B cell (primary cell): ENCODE results near the gene LSP1.

Source experiments
- EZH2 ChIP-seq: IDR thresholded peaks from 2 replicates; pipeline ENCODE4 v1.6.1; 2012; ENCODE audit warnings: borderline replicate concordance, low read depth, mild to moderate bottlenecking, moderate library complexity, low read length; ENCODE audit not compliant: insufficient read depth, poor library complexity, severe bottlenecking
- TF ChIP-seq, protein P1 (sequence below): fragments of 200-600 bp; IDR thresholded peaks from one replicate; pipeline ENCODE4 v1.8.0; 2022; ENCODE audit warnings: antibody characterized with exemption, mild to moderate bottlenecking

DNA sequence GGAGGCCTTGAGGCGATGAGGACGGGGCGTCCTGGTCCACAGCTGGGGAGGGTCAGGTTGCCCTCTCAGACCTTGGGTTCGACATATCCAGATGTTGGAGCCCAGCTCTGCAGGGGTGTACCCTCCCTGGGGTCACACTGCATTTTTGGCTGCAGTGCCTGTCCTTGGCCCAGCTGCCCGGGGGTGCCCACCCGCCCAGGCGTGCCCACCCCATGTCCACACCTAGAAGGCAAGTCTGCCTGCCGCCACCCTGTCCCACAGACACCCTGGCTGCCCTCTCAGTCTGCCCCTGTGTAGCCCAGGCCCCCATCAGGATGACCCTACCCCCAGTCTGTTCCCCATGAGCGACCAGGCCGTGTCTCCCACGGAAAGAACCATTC, 3.0 kb downstream of the LSP1 start:
- TF ChIP-seq, protein P1, sequence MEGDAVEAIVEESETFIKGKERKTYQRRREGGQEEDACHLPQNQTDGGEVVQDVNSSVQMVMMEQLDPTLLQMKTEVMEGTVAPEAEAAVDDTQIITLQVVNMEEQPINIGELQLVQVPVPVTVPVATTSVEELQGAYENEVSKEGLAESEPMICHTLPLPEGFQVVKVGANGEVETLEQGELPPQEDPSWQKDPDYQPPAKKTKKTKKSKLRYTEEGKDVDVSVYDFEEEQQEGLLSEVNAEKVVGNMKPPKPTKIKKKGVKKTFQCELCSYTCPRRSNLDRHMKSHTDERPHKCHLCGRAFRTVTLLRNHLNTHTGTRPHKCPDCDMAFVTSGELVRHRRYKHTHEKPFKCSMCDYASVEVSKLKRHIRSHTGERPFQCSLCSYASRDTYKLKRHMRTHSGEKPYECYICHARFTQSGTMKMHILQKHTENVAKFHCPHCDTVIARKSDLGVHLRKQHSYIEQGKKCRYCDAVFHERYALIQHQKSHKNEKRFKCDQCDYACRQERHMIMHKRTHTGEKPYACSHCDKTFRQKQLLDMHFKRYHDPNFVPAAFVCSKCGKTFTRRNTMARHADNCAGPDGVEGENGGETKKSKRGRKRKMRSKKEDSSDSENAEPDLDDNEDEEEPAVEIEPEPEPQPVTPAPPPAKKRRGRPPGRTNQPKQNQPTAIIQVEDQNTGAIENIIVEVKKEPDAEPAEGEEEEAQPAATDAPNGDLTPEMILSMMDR, result no peak
- TF ChIP-seq EZH2, result no peak
